ENCODE data around the gene CD1B.

CD1B gene

DNA sequence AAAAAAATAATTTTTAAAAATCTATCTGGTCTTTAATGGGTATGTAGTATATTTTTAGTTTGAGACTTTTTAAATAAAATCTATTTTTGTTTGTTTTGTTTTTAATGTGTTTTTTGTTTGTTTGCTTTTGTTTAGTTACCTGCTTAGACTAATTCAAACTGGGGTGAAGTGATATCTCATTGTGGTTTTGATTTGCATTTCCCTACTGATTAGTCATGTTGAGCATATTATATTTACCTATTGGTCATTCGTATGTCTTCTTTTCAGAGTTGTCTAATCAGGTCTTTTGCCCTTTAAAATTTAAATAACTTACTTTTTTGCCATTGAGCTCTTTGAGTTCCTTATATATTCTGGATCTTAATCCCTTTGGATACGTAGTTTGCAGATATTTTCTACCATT, 20.3 kb downstream of the CD1B start:
- no peak overlapping the region for H3K27ac Mint-ChIP-seq
- no peaks in the 10 kb centered on the region for H3K27me3 Mint-ChIP-seq (ENCODE audit: low read depth)
- no peak overlapping the region for H3K4me3 Mint-ChIP-seq
- peaks cover 28% of the 10 kb centered on the region for H3K9me3 Mint-ChIP-seq
- no peaks in the 10 kb centered on the region for H3K4me1 Mint-ChIP-seq
- no peaks in the 10 kb centered on the region for H3K36me3 Mint-ChIP-seq (ENCODE audit: low read depth)
- TF ChIP-seq, protein P1, sequence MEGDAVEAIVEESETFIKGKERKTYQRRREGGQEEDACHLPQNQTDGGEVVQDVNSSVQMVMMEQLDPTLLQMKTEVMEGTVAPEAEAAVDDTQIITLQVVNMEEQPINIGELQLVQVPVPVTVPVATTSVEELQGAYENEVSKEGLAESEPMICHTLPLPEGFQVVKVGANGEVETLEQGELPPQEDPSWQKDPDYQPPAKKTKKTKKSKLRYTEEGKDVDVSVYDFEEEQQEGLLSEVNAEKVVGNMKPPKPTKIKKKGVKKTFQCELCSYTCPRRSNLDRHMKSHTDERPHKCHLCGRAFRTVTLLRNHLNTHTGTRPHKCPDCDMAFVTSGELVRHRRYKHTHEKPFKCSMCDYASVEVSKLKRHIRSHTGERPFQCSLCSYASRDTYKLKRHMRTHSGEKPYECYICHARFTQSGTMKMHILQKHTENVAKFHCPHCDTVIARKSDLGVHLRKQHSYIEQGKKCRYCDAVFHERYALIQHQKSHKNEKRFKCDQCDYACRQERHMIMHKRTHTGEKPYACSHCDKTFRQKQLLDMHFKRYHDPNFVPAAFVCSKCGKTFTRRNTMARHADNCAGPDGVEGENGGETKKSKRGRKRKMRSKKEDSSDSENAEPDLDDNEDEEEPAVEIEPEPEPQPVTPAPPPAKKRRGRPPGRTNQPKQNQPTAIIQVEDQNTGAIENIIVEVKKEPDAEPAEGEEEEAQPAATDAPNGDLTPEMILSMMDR (IDR thresholded peaks at IDR 0.05; ENCODE audit: unreplicated experiment in 3 of 3) = no peak

DNA sequence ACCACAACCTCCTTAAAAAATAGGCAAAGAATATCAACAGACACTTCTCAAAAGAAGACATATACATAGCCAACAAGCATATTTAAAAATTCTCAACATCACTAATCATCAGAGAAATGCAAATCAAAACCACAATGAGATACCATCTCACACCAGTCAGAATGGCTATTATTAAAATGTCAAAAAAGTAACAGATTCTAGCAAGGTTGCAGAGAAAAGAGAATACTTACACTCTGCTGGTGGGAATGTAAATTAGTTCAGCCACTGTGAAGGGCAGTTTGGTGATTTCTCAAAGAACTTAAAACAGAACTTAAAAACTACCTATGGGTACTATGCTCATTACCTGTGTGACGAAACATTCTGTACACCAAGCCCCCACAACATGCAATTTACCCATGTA, 20.7 kb downstream of the CD1B start:
- TF ChIP-seq, protein P1 (IDR thresholded peaks at IDR 0.05; ENCODE audit: unreplicated experiment in 3 of 3) = no peak
- H3K27me3 Mint-ChIP-seq (ENCODE audit: low read depth) = no peaks in the 10 kb centered on the region
- no peaks in the 10 kb centered on the region for H3K36me3 Mint-ChIP-seq (ENCODE audit: low read depth)
- no peak overlapping the region for H3K4me3 Mint-ChIP-seq
- H3K9me3 Mint-ChIP-seq = peaks cover 28% of the 10 kb centered on the region
- no peaks in the 10 kb centered on the region for H3K4me1 Mint-ChIP-seq
- H3K27ac Mint-ChIP-seq = no peak overlapping the region

DNA sequence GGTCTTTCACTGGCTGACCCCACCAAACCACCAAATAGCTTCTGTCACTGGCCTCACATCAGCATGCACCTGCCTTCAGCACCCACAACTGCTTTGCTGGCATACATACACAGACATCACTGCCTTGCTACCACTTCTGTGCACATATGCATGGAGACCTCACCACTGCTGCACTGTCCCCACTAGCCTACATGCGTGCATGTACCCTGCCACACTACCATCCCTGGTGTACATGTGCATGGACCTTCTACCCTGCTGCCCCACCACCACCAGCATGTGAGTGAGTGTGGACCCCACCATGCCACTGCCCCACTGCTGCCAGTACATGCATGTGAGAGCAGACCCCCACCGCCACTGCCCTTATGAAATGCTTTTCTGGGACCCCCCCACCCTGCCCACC, 35.5 kb downstream of the CD1B start:
- Mint-ChIP-seq H3K36me3 (ENCODE audit: low read depth) (no peaks in the 10 kb centered on the region), H3K27me3 (ENCODE audit: low read depth) (no peaks in the 10 kb centered on the region), H3K4me3 (no peak overlapping the region), H3K9me3 (peaks cover 15% of the 10 kb centered on the region), H3K4me1 (no peaks in the 10 kb centered on the region), H3K27ac (no peak overlapping the region)
- TF ChIP-seq, protein P1 (IDR thresholded peaks at IDR 0.05; ENCODE audit: unreplicated experiment in 3 of 3) = no peak

DNA sequence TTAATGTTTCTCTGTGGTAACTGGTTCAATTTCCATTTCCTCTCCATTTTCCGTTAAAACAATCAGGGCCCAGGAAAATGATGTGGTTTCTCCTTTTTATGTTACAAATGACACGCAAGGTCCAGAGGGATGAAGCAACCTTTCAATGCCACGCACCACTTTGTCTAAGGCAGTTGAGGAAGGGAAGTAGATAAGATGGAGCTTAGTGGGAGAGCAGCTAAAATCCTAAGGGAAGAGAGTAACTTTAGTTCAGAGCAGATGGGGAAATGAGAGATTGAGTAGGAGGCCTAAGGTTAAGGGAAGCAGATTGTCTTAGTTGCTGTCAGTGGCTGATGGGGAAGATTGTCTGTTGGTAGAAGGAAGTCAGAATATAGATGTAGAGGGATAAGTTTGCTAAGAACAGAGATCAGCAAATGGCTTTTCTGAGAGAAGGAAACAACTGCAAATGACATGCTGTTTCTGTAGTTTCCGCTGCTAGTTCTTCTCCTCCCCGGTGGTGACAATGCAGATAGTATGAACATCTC, 40.9 kb downstream of the CD1B start:
- no peaks in the 10 kb centered on the region for H3K4me1 Mint-ChIP-seq
- TF ChIP-seq, protein P1 (IDR thresholded peaks at IDR 0.05; ENCODE audit: unreplicated experiment in 3 of 3) = no peak
- no peak overlapping the region for H3K4me3 Mint-ChIP-seq
- no peaks in the 10 kb centered on the region for H3K9me3 Mint-ChIP-seq
- H3K27me3 Mint-ChIP-seq (ENCODE audit: low read depth) = no peaks in the 10 kb centered on the region
- H3K36me3 Mint-ChIP-seq (ENCODE audit: low read depth) = no peaks in the 10 kb centered on the region
- H3K27ac Mint-ChIP-seq = no peak overlapping the region

DNA sequence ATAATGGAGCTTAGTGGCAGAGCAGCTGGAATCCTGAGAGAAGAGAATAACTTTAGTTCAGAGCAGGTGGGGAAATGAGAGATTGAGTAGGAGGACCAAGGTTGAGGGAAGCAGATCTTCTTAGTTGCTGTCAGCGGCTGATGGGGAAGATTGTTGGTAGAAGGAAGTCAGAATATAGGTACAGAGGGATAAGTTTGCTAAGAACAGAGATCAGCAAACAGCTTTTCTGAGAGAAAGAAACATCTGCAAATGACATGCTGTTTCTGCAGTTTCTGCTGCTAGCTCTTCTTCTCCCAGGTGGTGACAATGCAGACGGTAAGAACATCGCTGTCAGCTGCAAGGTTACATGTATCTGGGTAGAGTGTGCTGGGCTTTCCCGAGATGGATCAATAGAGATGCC, 41.5 kb downstream of the CD1B start, which contains the start of gene CD1C:
CD1C (plus strand) TSS at position 113 of the 400 bp plus-strand sequence; CDS start at position 255, 142 bp downstream.
- Mint-ChIP-seq H3K36me3 (ENCODE audit: low read depth) (no peaks in the 10 kb centered on the region), H3K4me1 (no peaks in the 10 kb centered on the region), H3K9me3 (no peaks in the 10 kb centered on the region), H3K4me3 (no peak within 1 kb of the TSS), H3K27ac (no peak within 1 kb of the TSS), H3K27me3 (ENCODE audit: low read depth) (no peaks in the 10 kb centered on the region)
- TF ChIP-seq, protein P1 (IDR thresholded peaks at IDR 0.05; ENCODE audit: unreplicated experiment in 3 of 3) = no peak

DNA sequence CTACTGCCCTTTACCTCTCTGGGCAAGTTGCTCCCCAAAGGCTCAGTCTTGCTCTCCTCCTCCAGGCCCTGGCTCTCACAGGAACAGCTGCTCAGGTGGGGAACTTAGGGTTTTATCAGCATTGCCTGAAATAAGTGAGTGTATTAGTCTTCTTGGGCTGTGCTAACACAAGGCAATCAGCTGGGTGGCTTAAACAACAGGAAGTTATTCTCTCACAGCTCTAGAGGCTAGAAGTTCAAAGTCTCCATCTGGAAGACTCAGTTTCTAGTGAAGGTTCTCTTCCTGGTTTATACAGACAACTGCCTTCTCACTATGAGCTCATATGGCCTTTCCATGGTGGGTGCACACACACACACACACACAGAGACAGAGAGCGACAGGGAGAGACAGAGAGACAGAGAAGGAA, 44.4 kb downstream of the CD1B start:
- TF ChIP-seq, protein P1 (IDR thresholded peaks at IDR 0.05; ENCODE audit: unreplicated experiment in 3 of 3) = no peak
- Mint-ChIP-seq H3K4me3 (no peak overlapping the region), H3K4me1 (no peaks in the 10 kb centered on the region), H3K27me3 (ENCODE audit: low read depth) (no peaks in the 10 kb centered on the region), H3K36me3 (ENCODE audit: low read depth) (no peaks in the 10 kb centered on the region), H3K9me3 (no peaks in the 10 kb centered on the region), H3K27ac (no peak overlapping the region)
